Measurements from ENCODE around the gene SERPINA12.

The SERPINA12 gene

DNA sequence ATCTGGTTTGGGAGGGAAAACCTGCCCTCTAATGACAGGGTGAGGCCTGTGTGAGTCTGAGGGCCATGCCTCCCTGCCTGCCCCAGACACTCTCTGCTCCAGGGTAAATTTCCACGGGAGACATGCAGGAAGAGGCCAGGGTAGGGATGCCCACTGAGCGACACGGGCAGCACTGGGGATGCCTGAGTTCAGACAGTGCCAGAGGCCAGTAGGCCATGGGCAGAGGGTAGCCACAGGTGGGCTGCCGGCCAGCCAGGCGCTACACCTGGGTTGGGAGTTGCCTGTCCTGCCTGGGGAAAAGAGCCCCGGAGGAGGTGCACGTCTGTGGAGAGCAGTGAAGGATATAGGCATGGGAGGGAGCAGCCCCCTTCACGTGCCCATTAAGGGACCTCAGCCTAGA, 3.6 kb downstream of the SERPINA12 start:
- H3K4me3 ChIP-seq: no peak overlapping the region
- H3K27ac ChIP-seq: no peak overlapping the region
- H3K9ac ChIP-seq (ENCODE audit: insufficient read length): no peak overlapping the region
- TF ChIP-seq POLR2AphosphoS5 (IDR thresholded peaks at IDR 0.05; ENCODE audit: borderline replicate concordance, low read depth, low read length) (no peak), EZH2 (IDR thresholded peaks at IDR 0.05) (no peak), FOXP2 (optimal IDR thresholded peaks at IDR 0.05; ENCODE audit: control extremely low read depth, extremely low read length, insufficient read depth) (no peak)
- H3K9me3 ChIP-seq (ENCODE audit: low read depth, low read length): no peaks in the 10 kb centered on the region
- no peak for DNase-seq (ENCODE audit: low read depth, low spot score)
- no peaks in the 10 kb centered on the region for H3K36me3 ChIP-seq (ENCODE audit: insufficient read depth, low read length)

DNA sequence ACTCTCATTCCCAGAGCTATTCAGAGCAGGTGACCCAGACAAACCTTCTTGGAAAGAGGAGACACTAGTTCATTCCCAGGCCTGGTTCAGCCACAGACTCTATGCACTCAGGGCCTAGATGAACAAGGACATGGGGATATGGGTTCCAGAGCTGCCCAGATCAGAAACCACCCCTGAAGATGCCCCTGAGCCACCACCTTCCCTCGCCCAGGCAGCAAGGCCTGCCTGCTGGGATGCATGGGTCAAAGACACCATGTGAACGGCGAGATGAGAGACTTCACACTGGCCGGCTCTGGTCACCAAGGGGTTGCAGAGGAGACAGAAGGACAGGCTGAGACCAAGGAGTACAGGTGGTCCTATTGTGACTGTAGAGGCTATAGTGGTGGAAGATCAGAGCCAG, 4.1 kb downstream of the SERPINA12 start:
- TF ChIP-seq POLR2AphosphoS5 (IDR thresholded peaks at IDR 0.05; ENCODE audit: borderline replicate concordance, low read depth, low read length): no peak
- no peak for TF ChIP-seq FOXP2 (optimal IDR thresholded peaks at IDR 0.05; ENCODE audit: control extremely low read depth, extremely low read length, insufficient read depth)
- Histone ChIP-seq H3K9me3 (ENCODE audit: low read depth, low read length) (no peaks in the 10 kb centered on the region), H3K36me3 (ENCODE audit: insufficient read depth, low read length) (no peaks in the 10 kb centered on the region), H3K27ac (no peak overlapping the region), H3K4me3 (no peak overlapping the region), H3K9ac (ENCODE audit: insufficient read length) (no peak overlapping the region)
- DNase-seq (ENCODE audit: low read depth, low spot score): no peak

DNA sequence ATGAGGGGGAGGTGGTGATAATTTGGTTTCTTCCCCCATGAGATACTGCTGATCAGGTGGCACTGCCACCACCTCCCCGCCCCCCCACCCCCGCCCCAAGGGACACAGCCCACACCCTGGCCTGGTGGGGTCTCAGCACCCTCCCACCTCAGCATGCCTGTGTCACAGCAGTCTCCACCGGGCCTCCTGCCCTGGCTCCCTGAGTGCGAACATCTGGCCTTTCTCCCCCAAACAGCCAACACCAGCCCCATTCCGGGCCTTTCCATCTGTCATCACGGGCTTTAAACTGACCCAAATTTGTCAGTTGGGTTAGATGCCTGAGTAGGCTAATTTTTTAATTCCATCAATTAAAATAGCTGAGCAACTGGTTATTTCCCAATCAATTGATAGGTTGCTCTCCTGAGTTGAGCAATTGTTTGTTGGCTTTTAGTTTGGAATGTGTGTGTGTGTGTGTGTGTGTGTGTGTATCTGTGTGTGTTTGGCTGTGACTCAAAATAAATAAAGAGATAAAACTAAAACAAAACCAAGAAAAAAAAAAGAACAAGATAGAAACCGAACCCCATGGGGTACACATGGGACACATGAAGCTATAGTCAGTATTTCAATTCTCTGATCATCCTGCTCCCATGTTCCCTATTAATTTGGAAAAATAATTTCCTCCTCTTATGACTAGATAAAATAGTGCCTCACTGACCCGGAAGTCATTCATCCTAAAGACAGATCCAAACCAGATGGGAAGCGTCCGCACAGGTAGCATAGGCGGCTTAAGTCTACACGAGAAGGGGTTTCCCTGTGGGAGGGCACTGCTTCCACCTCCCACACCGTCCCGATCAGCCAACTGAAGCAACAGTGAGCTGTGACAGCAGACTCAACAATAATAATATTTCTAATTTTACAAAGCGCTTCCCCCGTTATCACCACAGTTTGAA, 7.4 kb downstream of the SERPINA12 start:
- Histone ChIP-seq H3K36me3 (ENCODE audit: insufficient read depth, low read length) (no peaks in the 10 kb centered on the region), H3K9me3 (ENCODE audit: low read depth, low read length) (no peaks in the 10 kb centered on the region), H3K9ac (ENCODE audit: insufficient read length) (no peak overlapping the region), H3K4me3 (no peak overlapping the region), H3K27ac (no peak overlapping the region)
- no peak for DNase-seq (ENCODE audit: low read depth, low spot score)
- TF ChIP-seq EZH2 (IDR thresholded peaks at IDR 0.05) (no peak), POLR2AphosphoS5 (IDR thresholded peaks at IDR 0.05; ENCODE audit: borderline replicate concordance, low read depth, low read length) (no peak), FOXP2 (optimal IDR thresholded peaks at IDR 0.05; ENCODE audit: control extremely low read depth, extremely low read length, insufficient read depth) (no peak)

DNA sequence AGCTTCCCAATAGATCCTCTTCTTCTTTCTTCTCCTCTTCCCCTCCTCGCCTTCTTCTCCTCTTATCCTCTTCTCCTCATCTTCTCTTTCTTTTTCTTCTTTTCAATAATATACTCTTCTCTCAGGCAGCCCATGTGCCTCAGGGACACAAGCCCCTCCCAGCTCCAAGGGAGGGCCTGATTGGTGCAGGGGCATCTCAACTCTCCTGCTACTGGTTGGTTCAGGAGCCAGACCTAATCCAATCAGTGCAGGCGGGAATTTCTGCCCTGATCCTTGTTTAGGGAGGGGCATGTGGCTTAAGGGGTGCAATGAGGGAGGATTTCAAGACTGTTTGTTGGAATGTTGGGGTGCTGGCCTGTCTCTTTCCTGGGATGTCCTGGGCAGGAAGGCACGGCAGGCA, 9.0 kb downstream of the SERPINA12 start:
- H3K4me3 ChIP-seq: no peak overlapping the region
- no peak for TF ChIP-seq EZH2 (IDR thresholded peaks at IDR 0.05)
- TF ChIP-seq FOXP2 (optimal IDR thresholded peaks at IDR 0.05; ENCODE audit: control extremely low read depth, extremely low read length, insufficient read depth): no peak
- TF ChIP-seq POLR2AphosphoS5 (IDR thresholded peaks at IDR 0.05; ENCODE audit: borderline replicate concordance, low read depth, low read length): no peak

DNA sequence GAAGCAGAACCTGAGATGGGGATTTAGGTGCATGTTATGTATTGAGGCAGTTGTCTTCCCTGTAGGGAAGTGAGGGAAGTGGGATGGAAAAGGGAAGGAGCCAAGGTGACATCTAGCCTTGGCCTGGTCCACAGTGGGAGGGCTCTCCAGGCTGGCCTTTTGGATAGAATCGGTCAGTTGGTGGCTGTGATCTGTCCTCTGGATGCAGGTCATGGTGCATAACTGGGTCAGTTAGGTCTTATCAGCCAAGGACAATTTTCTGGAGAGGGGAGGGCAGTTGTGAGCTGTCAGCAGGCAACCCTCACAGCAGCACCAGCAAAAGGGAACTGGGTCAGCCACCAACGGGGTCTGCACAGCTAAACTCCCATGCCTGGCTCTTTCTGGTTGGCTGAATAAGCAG, 9.6 kb downstream of the SERPINA12 start:
- Histone ChIP-seq H3K36me3 (ENCODE audit: insufficient read depth, low read length) (no peaks in the 10 kb centered on the region), H3K9ac (ENCODE audit: insufficient read length) (no peak overlapping the region), H3K4me3 (no peak overlapping the region), H3K27ac (no peak overlapping the region), H3K9me3 (ENCODE audit: low read depth, low read length) (no peaks in the 10 kb centered on the region)
- DNase-seq (ENCODE audit: low read depth, low spot score): no peak
- TF ChIP-seq POLR2AphosphoS5 (IDR thresholded peaks at IDR 0.05; ENCODE audit: borderline replicate concordance, low read depth, low read length): no peak
- TF ChIP-seq FOXP2 (optimal IDR thresholded peaks at IDR 0.05; ENCODE audit: control extremely low read depth, extremely low read length, insufficient read depth): no peak
- no peak for TF ChIP-seq EZH2 (IDR thresholded peaks at IDR 0.05)

More for the DNA sequence above, 9.0 kb downstream of the SERPINA12 start:
- Histone ChIP-seq H3K36me3 (ENCODE audit: insufficient read depth, low read length) (no peaks in the 10 kb centered on the region), H3K27ac (no peak overlapping the region), H3K9me3 (ENCODE audit: low read depth, low read length) (no peaks in the 10 kb centered on the region), H3K9ac (ENCODE audit: insufficient read length) (no peak overlapping the region)
- DNase-seq (ENCODE audit: low read depth, low spot score): no peak

DNA sequence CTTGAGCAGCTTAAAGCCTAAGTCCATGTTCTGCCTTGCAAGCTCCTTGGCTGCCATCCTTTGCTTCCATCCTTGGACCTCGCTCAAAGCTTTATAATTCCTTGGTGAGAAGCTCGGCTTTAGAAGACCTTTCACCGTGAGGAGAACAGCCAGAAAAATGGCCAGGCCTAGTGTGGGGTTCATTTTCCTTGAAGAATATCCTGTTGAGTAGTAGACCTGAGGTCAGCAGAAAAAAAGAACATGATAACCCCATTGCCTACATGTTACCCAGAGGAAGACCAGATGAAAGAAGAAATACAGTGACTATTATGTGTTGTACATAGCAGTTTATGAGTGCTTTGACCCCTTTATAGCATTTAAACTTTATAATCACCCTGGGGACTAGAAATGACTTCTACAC, 11.1 kb downstream of the SERPINA12 start:
- Histone ChIP-seq H3K9me3 (ENCODE audit: low read depth, low read length) (no peaks in the 10 kb centered on the region), H3K9ac (ENCODE audit: insufficient read length) (no peak overlapping the region), H3K27ac (no peak overlapping the region), H3K36me3 (ENCODE audit: insufficient read depth, low read length) (no peaks in the 10 kb centered on the region), H3K4me3 (no peak overlapping the region)
- TF ChIP-seq FOXP2 (optimal IDR thresholded peaks at IDR 0.05; ENCODE audit: control extremely low read depth, extremely low read length, insufficient read depth) (no peak), EZH2 (IDR thresholded peaks at IDR 0.05) (no peak), POLR2AphosphoS5 (IDR thresholded peaks at IDR 0.05; ENCODE audit: borderline replicate concordance, low read depth, low read length) (no peak)
- no peak for DNase-seq (ENCODE audit: low read depth, low spot score)

DNA sequence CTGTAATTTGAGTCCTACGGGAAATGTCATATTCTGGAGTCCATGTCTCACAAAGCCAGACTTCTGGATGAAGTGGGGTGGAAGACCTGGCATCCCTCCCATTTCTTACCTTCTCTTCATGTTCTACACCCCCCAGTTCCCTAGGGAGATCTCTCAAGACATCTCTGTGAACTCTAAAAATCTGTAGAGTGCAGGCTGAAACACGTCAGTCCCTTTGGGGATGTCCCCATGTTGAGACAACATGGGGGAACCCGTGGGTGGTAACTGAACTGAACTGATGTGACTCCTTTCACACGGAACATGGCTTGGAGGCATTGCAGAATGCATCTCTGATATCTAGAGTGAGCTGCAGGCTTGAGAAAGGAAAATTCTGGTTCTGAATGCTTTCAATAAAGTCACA, 15.2 kb downstream of the SERPINA12 start:
- no peak overlapping the region for H3K4me3 ChIP-seq
- no peak overlapping the region for H3K9ac ChIP-seq (ENCODE audit: insufficient read length)
- TF ChIP-seq POLR2AphosphoS5 (IDR thresholded peaks at IDR 0.05; ENCODE audit: borderline replicate concordance, low read depth, low read length): no peak
- TF ChIP-seq EZH2 (IDR thresholded peaks at IDR 0.05): no peak
- TF ChIP-seq FOXP2 (optimal IDR thresholded peaks at IDR 0.05; ENCODE audit: control extremely low read depth, extremely low read length, insufficient read depth): no peak
- H3K27ac ChIP-seq: no peak overlapping the region
- H3K9me3 ChIP-seq (ENCODE audit: low read depth, low read length): no peaks in the 10 kb centered on the region
- no peaks in the 10 kb centered on the region for H3K36me3 ChIP-seq (ENCODE audit: insufficient read depth, low read length)
- no peak for DNase-seq (ENCODE audit: low read depth, low spot score)

DNA sequence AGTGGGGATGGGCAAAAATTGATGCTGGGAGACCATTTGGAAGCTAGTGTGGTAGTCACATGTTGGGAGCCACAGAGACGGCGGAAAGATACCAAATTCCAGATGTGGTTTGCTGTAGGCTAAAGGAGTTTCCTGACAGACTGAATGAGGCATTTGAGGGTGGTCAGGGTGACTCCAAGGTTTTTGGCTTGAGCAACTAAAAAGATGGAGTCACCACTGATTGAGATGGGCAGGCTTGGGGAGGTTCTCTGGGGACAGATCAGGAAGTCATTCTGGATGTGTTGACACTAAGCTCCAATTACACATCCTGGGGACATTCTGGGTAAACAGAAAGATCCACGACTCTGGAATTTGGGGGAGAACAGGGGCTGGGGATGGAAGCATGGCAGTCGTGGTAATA, 17.8 kb downstream of the SERPINA12 start:
- Histone ChIP-seq H3K27ac (no peak overlapping the region), H3K36me3 (ENCODE audit: insufficient read depth, low read length) (no peaks in the 10 kb centered on the region), H3K4me3 (no peak overlapping the region), H3K9ac (ENCODE audit: insufficient read length) (no peak overlapping the region), H3K9me3 (ENCODE audit: low read depth, low read length) (no peaks in the 10 kb centered on the region)
- DNase-seq (ENCODE audit: low read depth, low spot score): no peak
- TF ChIP-seq EZH2 (IDR thresholded peaks at IDR 0.05) (no peak), POLR2AphosphoS5 (IDR thresholded peaks at IDR 0.05; ENCODE audit: borderline replicate concordance, low read depth, low read length) (no peak), FOXP2 (optimal IDR thresholded peaks at IDR 0.05; ENCODE audit: control extremely low read depth, extremely low read length, insufficient read depth) (no peak)

All from SK-N-MC (cell line).